ENCODE data around the gene FAM25G. TPM values are rescaled to one million over a fixed set of nuclear protein-coding genes. Genes with fewer than 3 reads are reported as not detected.
"Not testable (repeated sequence)": the region's sequence is repeated elsewhere in the genome, so short reads cannot be mapped to it uniquely, and the experiment has no call there.

FAM25G gene
- total RNA-seq, 2 donors from 2014 or later: not detected

DNA sequence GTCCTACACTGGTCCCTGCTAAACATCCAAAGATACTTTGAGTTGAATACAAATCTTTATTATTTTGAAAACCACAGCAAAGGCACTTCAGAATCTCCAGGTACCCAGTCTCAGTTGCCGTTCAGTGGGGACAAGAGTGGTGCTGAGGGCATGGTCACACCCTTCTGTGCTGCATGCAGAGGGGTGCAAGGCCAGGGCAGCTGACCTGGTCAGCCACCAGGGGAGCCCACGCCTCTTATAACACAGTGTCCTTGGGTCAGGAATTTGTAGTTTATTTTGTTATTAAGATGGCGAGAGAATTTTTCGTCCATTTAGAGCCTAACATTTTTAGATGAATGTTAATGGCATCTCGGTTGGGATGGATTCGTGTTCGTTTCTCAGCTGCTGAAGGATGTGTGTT, 23.5 kb downstream of the FAM25G start:
- intact Hi-C loops (cut with DNase I); DNase-seq (ENCODE audit: low spot score): not testable (repeated sequence)

DNA sequence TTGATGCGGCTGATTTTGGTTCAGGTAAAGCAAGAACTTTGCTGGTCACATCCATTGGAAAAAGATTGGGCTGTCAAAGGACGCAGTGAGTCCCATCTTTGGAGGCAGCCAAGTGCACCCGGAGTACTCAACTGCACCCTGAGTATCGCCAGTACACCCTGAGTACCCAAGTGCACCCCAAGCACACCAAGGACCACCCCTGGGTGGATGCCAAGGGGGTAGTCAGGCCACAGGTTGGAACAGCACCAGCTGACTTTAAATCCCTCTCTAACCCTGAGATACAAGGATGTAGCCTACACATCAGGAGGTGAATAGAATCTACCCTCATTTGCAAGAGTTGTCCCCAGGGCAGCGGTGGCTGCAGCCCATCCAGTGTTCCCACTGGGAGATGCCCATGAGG, 24.0 kb downstream of the FAM25G start:
- intact Hi-C loops (cut with DNase I); DNase-seq (ENCODE audit: low spot score): not testable (repeated sequence)

GRCh38 chr10:47465216-47465917, 26.1 kb downstream of the FAM25G start:
- intact Hi-C loops (cut with DNase I); DNase-seq (ENCODE audit: low spot score): not testable (repeated sequence)

DNA sequence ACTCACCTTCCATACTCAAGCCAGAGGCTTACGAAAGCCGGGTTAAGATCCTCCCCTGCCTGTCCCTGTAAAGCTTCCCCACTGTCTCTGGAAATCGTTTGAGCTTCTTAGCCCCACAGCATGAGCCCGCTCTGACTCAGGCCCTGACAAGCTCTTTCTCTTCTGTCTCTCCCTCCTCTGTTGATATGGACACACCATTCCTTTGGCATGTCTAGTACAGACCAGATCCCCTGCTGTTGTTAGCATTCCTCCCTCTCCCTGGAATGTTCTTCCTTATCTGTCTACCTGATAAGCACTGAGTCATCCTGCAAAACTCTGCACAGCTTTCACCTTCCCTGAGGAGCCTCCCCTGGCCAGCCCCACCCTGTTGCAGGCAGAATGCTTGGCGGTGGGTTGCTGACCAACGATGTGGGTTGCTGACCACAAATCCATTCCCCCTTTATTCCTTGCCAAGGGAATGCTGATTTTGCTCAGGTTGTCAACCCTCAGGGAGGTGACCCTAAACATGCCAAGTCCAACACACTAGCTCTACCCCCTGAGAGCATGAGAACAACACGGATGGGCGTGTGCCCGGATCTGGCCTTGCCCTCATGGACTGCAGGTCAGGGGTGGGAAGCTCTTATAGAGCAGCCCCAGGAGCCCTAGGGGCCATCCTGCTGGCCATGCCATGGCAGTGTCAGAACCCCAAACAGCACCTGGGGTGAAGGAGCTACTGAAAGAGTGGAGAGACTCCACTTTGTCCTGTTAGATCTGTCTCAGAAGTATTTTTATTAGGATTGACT, 28.7 kb downstream of the FAM25G start:
- DNase-seq (ENCODE audit: low spot score); intact Hi-C loops (cut with DNase I): not testable (repeated sequence)

DNA sequence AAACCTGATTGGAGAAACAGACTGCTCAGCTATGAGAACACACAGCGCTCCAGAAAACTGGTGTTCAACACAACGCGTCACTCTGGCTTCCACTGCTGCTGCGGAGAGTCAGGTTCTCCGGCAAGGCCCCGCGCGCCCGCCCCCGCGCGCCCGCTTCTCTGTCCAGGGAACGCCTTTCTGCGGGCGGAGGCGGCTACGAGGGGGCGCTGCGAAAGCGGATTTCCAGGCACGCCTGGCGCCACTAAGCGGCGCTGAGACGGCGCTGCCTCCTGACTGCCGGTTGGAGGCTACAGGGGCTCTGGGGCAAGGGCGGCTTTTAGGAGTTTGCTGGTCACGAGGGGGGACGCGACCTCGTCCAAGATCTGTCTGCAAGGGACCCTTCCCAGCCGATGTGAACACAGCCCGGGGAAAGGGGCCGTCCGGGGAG, 30.2 kb downstream of the FAM25G start:
- intact Hi-C loops (cut with DNase I): not testable (repeated sequence)
- peak; percentile 92 for DNase-seq (ENCODE audit: low spot score)

DNA sequence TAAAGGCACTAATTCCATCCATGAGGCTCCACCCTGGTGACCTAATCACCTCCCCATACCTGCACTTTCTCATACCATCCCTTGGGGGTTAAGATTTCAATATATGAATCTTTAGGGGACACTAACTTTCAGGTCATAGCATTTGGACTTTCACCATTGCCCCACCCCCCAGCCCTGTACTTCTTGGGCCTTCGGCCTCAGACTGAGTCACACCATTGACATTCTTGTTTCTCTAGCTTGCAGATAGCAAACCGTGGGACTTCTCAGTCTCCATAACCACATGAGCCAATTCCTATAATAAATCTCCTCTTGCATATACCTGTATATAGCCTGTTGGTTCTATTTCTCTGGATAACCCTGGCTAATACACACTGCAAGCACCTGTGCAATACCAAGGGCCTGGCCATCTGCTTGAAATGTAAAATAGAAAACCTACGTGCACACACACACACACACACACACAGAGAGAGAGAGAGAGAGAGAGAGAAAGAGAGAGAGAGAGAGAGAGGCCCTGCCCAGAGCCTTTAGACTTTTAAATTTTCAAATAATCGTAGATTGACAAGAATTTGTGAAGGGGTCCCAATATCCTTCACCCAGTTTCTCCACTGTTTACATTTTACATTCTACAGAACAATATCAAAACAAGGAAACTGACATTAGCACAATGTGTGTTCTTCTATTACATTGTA, 32.9 kb downstream of the FAM25G start:
- DNase-seq (ENCODE audit: low spot score): no peak
- intact Hi-C loops (cut with DNase I): no loop called here

DNA sequence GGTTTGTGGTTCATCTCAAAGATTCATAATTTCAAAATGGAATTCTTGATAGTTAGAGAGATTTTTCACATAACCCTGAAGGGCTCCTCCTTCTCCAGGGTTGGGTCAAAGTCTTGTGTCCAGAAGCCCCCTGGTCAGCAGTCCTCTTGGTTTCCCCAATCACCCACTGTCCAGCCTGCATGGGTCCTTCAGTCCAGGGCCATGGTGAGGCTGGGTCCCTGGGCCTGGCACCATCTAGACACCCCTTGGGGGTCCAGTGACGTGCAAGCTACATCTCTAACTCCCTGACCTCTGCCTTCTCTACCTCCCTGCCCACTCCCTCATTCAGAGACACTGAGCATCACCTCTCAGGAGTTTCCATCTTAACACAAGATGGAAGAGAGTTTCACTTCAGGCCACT, 33.7 kb downstream of the FAM25G start:
- intact Hi-C loops (cut with DNase I): no loop called here
- no peak for DNase-seq (ENCODE audit: low spot score)

- DNase-seq (ENCODE audit: low spot score): no peak
- intact Hi-C loops (cut with DNase I): no loop called here
Measured at GRCh38 chr10:47457528-47457820, 34.0 kb downstream of the FAM25G start.

- intact Hi-C loops (cut with DNase I): no loop called here
- DNase-seq (ENCODE audit: low spot score): no peak
Measured at GRCh38 chr10:47456794-47457527, 34.5 kb downstream of the FAM25G start.

DNA sequence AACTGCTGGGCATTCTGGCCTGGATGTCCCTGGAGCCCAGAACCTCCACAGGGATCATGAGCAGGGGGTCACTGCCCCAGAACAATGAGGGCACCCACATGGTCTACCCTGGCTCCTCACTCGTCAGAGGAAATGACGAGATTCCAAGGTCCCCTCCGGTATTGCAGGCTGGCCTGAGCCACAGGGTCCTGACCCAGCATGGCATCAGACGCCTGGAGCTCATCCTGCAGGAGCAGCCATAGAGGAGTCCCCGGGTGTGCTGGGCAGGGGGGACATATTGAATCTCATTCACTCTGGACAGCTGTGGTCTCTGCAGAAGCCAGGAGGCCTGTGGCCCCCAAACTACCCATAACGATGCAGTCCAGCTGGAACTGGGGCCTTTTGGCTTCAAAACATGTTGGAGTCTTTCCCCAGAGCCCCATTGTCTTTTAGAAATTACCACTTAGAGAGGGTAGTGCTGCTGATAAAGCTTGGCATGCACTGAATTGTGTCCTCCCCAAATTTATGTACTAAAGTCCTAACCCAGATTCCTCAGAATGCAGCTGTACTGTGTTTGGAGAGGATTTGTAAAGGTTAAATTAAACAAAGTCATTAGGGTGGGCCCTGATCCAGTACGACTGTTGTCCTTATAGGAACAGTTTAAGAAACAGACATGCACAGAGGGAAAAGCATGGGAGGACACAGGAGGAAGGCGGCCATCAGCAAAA, 35.3 kb downstream of the FAM25G start:
- intact Hi-C loops (cut with DNase I): no loop called here
- DNase-seq (ENCODE audit: low spot score): no peak

DNA sequence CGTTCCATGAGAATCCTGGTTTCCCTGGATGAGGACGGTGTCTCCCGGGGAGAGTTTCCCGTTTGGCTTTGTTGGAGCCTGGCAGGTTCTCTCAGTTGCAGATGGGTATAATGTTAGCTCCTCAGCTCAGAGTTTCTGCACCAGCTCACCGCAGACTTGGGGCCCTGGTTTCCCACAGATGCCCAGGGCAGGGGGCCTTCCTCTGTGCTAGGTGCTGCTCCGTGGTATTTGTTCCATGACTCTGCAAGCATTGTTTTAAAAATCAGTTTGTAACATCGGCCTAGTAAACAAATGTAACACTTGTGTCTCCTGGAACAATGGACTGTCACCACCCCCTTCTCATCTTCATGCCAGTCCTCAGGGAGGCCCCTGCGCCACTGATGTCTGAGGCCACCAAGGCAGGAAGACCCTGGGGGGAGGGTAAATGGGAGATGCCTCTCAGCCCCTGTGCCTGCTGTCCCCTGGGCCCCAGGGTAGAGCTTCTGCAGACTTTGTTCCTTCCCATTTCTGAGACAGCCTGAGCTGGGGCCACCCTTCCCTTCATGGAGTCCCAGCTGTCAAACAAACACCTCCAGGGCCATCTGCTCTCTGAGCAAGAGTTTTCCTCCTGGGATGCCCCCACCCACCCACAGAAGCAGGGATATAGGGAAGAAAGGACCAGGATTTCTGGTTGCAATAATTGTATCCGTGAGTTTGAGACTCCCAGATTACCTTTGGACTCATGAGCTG, 36.0 kb downstream of the FAM25G start:
- intact Hi-C loops (cut with DNase I); DNase-seq (ENCODE audit: low spot score): not testable (repeated sequence)

DNA sequence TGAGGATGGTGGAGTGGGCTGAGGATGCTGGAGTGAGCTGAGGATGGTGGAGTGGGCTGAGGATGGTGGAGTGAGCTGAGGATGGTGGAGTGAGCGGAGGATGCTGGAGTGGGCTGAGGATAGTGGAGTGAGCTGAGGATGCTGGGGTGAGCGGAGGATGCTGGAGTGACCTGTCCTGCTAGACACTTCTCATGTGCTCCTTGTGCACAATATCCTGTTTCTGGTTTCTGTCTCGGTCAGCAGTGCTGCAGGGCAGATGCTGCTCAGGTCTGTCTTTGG, 36.8 kb downstream of the FAM25G start:
- intact Hi-C loops (cut with DNase I): no loop called here
- DNase-seq (ENCODE audit: low spot score): no peak

- intact Hi-C loops (cut with DNase I): no loop called here
Measured at GRCh38 chr10:47454008-47454779, 37.3 kb downstream of the FAM25G start.

DNA sequence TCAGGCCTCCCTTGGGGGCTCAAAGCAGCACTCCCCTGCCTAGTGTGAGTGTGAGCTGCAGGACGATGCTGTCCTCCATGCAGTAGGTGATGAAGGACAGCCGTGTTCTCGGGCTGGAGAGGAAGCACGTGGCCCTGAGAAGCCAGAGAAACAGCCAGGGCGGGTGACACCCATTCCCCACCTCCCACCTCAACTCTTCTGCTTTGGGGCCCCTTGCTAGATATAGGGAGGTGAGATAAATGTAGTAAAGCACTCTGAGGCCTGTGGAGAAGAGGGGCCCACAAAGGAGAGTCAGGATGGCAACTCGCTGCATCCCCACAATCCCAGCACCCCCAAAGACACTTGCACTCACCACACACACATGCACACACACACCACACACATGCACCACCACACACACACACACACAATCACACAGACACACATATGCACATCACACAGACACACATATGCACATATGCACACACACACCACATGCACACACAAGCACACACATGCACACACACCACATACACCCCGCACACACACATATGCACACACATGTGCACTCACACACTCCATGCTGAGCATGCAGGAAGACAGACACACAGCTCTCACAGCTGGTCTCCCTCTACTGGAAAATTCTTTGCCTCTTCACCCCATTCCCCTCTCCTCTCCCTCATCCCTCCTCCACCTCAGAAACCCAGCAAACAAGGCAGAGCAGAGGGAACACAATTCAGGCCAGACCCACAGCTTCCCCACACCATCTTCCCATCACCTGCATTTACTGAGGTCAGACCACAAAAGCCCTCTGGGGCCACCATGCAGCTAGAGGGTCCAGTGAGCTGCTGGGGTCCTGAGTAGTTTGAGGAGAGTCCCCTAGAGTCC, 38.1 kb downstream of the FAM25G start:
- intact Hi-C loops (cut with DNase I): no loop called here
- no peak for DNase-seq (ENCODE audit: low spot score)

More at GRCh38 chr10:47454008-47454779, 37.3 kb downstream of the FAM25G start:
- DNase-seq (ENCODE audit: low spot score): no peak

DNA sequence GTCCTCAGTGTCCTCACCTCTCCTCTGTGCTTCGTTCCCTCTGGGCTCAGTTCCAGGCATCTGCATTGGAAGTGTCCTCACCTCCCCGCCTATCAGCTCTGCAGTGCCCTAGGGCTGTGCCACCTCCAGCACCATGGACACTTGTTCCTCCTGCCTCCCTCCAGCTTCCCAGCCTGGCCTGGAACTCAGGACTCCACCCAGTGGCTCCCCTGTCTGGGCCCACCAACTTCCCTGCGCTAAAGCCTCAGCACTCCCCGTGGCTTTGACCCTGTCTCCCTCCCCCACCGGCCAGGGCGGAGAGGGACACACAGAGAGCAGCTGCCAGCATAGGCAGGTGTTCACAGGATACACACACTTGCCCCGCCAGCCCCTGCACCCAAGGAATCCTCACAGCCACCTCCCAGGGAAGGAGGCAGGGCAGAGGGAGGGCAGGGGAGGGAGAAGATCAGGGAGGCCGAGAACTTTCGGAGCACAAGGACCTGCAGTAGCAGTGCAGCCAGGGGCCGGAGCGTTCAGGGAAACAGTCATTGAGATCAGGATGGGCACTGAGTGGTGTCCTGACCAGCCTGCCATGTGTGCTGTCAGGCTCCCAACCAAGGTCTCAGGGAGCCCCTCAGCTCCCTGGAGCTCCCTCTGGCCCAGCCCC, 38.9 kb downstream of the FAM25G start:
- no peak for DNase-seq (ENCODE audit: low spot score)
- intact Hi-C loops (cut with DNase I): no loop called here

DNA sequence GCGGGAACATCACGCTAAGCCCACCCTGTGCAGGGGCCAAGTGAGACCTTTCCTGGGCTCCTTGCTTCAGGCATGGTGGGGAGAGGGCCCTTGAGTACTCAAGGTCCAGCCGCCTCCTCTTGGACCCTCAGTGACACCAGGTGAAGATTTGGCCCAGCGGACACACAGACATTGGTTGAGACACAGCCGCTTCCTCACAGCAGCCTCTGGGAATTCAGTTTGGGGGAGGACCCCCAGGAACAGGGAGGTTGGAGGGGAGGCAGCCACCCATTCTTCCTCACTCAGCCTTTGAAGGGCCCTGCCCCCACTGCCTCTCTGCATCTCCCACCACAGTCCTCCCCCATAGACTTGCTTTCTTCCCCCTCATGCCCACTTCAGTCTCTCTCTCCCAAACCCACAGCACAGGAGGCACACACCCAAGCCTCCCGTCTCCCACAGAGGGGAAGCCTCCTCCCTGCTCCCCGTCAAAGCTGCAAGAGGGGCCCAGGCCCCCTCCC, 39.5 kb downstream of the FAM25G start:
- no peak for DNase-seq (ENCODE audit: low spot score)
- intact Hi-C loops (cut with DNase I): no loop called here

Measured in posterior vena cava (tissue), 2 donors.